ENCODE measurements around the gene ZNF763.
"Not testable (repeated sequence)": the region's sequence is repeated elsewhere in the genome, so short reads cannot be mapped to it uniquely, and the experiment has no call there.

Gene ZNF763

DNA sequence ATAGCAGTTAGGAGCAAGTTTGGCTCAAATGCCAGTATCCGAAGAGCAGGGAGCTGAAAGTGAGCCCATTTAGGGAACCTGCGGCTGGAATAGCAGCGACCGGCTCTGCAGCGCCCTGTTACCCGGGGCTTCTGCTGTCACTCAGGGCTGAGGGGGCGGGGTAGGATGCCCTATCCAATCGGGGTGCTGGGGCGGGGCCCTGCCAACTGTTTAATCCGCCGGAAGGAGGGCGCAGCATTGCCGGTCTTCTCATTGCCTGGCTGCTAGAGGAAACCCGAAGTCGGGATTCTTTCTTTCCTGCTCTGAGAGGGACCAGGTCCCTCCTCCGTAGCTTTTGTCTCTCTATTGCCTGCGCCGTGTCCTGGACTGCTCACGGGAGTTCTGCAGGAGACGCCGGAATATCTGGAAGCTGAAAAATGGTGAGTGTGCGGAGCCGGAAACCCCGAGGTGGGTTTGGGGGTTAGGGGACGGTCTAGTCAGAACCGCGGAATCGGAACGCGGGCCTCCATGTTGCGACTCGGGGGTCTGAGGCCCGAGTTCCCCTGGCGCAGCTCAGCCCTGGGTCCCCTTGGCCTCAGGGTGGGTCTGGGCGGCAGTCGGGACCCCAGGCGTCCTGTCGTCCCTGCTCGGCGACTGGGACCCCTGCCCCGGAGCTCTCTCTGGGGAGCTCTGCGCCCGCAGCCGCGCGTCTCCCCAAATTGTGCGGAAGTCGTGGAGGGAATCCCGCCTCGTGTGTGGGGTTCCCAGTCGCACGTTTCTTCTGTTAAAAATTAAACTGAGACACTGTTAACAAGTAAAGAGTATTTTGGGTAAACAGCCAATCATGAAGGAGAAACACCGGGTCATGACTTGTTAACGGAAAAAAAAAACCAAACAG is 22.8 kb downstream of the ZNF763 start:
- no peaks in the 10 kb centered on the region for H3K9me3 Mint-ChIP-seq
- DNase-seq (ENCODE audit: low spot score in 2 of 2) (peak; percentile 78 to 83), ATAC-seq (ENCODE audit: low read depth) (peak; percentile 92)
- H3K4me1 Mint-ChIP-seq = peaks cover 8% of the 10 kb centered on the region
- H3K27me3 Mint-ChIP-seq = no peaks in the 10 kb centered on the region
- no peaks in the 10 kb centered on the region for H3K36me3 Mint-ChIP-seq
- H3K4me3 Mint-ChIP-seq = peak overlapping the region; percentile 91
- peak overlapping the region; percentile 93 for H3K27ac Mint-ChIP-seq

DNA sequence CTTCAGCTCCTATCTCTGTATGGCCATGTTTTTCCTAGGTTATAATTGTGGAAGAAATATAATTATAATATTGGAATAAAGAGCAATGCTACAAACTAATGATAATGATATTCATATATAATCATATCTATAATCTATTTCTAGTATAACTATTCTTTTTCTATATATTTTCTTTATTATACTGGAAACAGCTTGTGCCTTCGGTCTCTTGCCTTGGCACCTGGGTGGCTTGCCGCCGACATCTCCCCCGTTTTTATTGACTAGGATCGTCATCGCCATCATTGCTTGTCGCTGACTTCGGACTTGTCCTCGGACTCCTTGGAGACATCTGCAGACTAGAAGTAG is 24.2 kb downstream of the ZNF763 start:
- Mint-ChIP-seq H3K4me1 (peaks cover 12% of the 10 kb centered on the region), H3K27me3 (no peaks in the 10 kb centered on the region), H3K27ac (peak overlapping the region; percentile 93), H3K36me3 (no peaks in the 10 kb centered on the region), H3K9me3 (no peaks in the 10 kb centered on the region), H3K4me3 (peak overlapping the region; percentile 91)
- ATAC-seq (ENCODE audit: low read depth) = no peak
- no peak for DNase-seq (ENCODE audit: low spot score in 2 of 2)

DNA sequence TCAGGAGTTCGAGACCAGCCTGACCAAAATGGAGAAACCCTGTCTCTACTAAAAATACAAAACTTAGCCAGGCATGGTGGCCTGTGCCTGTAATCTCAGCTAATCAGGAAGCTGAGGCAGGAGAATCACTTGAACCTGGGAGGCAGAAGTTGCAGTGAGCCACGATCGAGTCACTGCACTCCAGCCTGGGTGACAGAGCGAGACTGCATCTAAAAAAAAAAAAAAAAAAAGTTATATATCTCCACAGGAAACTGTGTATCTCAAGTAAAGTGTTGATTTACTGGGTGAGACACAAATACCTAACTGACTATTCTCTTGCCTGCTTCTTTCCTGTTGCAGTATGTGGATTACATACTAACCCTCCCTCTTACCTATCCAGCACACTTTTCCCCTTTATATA is 27.1 kb downstream of the ZNF763 start:
- H3K9me3 Mint-ChIP-seq; ATAC-seq (ENCODE audit: low read depth); H3K36me3 Mint-ChIP-seq; H3K4me3 Mint-ChIP-seq; DNase-seq (ENCODE audit: low spot score in 2 of 2); H3K27me3 Mint-ChIP-seq; H3K27ac Mint-ChIP-seq: not testable (repeated sequence)
- H3K4me1 Mint-ChIP-seq = peaks cover 12% of the 10 kb centered on the region

DNA sequence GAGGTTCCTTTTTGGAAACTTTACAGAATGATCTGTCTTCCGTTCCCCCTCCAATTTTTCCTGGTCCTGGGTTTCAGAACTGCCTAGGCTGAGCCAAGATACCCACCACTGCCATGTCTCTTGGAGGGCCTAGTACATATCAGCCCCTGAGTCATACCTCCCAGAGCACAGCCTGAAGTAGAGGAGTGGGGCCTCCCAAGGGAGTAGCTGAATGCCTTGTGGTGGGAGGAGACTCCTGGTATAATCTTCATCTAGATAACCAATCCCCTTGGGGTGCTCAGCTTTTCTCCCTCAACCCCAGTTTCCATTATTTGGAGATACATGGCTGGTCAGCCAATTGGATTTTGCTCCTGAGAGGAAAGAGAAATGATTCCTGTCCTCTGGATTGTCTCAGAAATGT is 30.3 kb downstream of the ZNF763 start:
- DNase-seq (ENCODE audit: low spot score in 2 of 2) = no peak
- H3K4me3 Mint-ChIP-seq = no peak overlapping the region
- peaks cover 17% of the 10 kb centered on the region for H3K4me1 Mint-ChIP-seq
- H3K36me3 Mint-ChIP-seq = no peaks in the 10 kb centered on the region
- no peak overlapping the region for H3K27ac Mint-ChIP-seq
- no peaks in the 10 kb centered on the region for H3K9me3 Mint-ChIP-seq
- ATAC-seq (ENCODE audit: low read depth) = no peak
- no peaks in the 10 kb centered on the region for H3K27me3 Mint-ChIP-seq

DNA sequence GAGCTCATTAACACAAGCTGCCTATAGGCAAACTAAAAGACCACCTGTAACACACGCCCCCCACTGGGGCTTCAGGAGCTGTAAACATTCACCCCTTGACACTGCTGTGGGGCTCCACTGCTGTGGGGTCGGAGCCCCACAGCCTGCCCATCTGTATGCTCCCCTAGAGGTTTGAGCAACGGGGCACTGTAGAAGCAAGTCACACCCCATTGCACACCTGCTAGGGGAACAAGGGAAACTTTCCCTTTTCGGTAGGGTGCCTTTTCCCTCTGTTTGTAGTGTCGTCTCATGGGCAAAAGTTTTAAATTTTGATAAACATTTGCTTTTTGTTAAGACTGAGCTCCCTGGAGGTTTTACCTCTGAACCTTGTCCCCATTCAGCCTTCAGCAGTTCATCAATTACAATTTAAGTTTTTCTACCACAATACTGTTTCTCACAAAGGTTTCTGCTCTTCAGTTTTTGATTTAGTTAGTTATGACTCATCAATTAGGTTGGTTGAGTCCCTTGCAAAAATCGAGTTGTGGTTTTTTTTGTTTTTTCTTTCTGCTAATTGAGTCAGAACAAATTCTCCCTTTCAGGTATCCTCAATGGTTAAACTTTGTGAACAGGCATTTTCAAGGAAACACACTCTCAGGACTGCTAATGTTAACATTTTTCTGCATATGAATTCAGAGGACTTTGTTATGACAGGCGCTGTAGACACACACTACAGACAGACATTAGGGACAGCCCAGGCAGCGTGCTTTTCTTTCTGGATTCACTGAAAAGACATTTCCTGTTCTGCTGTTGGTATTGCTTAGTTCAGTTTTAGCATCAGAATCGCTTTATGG is 35.5 kb downstream of the ZNF763 start:
- H3K36me3 Mint-ChIP-seq = no peaks in the 10 kb centered on the region
- no peak overlapping the region for H3K4me3 Mint-ChIP-seq
- DNase-seq (ENCODE audit: low spot score in 2 of 2) = no peak
- peaks cover 15% of the 10 kb centered on the region for H3K4me1 Mint-ChIP-seq
- peak overlapping the region; percentile 21 for H3K27ac Mint-ChIP-seq
- H3K27me3 Mint-ChIP-seq = no peaks in the 10 kb centered on the region
- H3K9me3 Mint-ChIP-seq = no peaks in the 10 kb centered on the region
- ATAC-seq (ENCODE audit: low read depth) = no peak

DNA sequence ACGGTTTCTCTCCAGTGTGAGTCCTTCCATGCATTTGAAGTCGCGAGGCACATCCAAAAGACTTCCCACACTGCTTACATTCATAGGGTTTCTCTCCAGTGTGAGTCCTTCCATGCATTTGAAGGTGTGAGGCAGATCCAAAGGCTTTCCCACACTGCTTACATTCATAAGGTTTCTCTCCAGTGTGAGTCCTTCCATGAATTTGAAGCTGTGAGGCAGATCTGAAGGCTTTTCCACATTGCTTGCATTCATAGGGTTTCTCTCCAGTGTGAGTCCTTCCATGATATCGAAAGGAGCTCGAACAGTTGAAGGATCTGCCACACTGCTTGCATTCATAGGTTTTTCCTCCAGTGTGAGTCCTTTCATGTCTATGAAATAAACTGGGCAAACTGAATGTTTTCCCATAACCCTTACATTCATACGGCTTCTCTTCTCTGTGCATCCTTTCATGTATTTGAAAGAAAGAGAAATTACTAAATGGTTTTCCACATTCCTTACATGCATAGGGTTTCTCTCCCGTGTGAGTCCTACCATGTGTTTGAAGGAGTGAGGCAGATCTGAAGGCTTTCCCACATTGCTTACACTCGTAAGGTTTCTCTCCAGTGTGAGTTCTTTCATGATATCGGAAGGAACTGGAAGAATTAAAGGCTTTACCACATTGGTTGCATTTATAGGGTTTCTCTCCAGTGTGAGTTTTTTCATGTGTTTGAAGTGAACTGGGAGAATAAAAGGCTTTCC is 50.3 kb downstream of the ZNF763 start:
- H3K27ac Mint-ChIP-seq = peak overlapping the region; percentile 9
- no peaks in the 10 kb centered on the region for H3K27me3 Mint-ChIP-seq
- no peak overlapping the region for H3K4me3 Mint-ChIP-seq
- H3K36me3 Mint-ChIP-seq = peaks cover 46% of the 10 kb centered on the region
- peaks cover 15% of the 10 kb centered on the region for H3K9me3 Mint-ChIP-seq
- DNase-seq (ENCODE audit: low spot score in 2 of 2) (no peak), ATAC-seq (ENCODE audit: low read depth) (no peak)
- no peaks in the 10 kb centered on the region for H3K4me1 Mint-ChIP-seq

DNA sequence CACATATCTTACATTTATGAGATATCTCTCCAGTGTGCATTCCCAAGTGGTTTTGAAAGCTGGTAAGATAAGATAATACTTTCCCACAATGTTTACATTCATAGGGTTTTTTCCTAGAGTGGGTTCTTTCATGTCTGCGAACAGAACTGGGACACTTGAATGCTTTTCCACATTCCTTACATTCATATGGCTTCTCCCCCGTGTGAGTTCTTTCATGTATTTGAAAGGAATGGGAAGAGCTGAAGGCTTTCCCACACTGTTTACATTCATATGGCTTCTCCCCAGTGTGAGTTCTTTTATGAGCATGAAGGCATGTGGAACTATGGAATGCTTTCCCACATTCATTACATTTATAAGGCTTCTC is 50.9 kb downstream of the ZNF763 start:
- H3K27ac Mint-ChIP-seq = no peak overlapping the region
- no peaks in the 10 kb centered on the region for H3K4me1 Mint-ChIP-seq
- H3K27me3 Mint-ChIP-seq = no peaks in the 10 kb centered on the region
- DNase-seq (ENCODE audit: low spot score in 2 of 2) (no peak), ATAC-seq (ENCODE audit: low read depth) (no peak)
- H3K9me3 Mint-ChIP-seq = peaks cover 15% of the 10 kb centered on the region
- H3K36me3 Mint-ChIP-seq = peaks cover 45% of the 10 kb centered on the region
- H3K4me3 Mint-ChIP-seq = no peak overlapping the region

Measured in memory B cell (primary cell).